ENCODE data around the gene RDH12. TPM values are rescaled to one million over a fixed set of nuclear protein-coding genes. Genes with fewer than 3 reads are reported as not detected.
"Not testable (repeated sequence)": the region's sequence is repeated elsewhere in the genome, so short reads cannot be mapped to it uniquely, and the experiment has no call there.

The RDH12 gene
- total RNA-seq, 4 donors from 2014 or later = not detected

- no peak for TF ChIP-seq POLR2A (IDR thresholded peaks at IDR 0.05)
- TF ChIP-seq CTCF (IDR thresholded peaks at IDR 0.05) = no peak
- H3K36me3 ChIP-seq = no peaks in the 10 kb centered on the region
- intact Hi-C loops (cut with DNase I; ENCODE audit: low total_unique reads) = no loop called here
- no peaks in the 10 kb centered on the region for H3K27me3 ChIP-seq
- H3K4me3 ChIP-seq = no peak overlapping the region
- no peaks in the 10 kb centered on the region for H3K4me1 ChIP-seq
- H3K9me3 ChIP-seq = no peaks in the 10 kb centered on the region
- DNase-seq = no peak
- no peak overlapping the region for H3K27ac ChIP-seq
These were observed 16.6 kb downstream of the RDH12 start for GRCh38 chr14:67718265-67718664.

DNA sequence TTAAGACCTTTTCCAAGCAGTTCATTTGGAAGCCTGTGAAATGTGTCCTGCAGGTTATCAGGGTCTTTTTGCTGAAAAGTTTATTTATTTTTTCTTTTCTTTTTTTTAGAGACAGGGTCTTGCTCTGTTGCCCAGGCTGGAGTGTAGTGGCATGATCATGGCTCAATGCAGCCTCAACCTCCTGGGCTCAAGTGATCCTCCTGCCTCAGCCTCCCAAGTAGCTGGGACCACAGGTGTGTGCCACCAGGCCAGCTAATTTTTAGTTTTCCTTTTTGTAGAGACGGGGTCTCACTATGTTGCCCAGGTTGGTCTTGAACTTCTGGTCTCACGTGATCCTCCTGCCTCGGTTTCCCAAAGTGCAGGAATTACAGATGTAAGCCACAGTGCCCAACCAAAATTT, 17.7 kb downstream of the RDH12 start:
- intact Hi-C loops (cut with DNase I; ENCODE audit: low total_unique reads); H3K9me3 ChIP-seq; H3K36me3 ChIP-seq; H3K27ac ChIP-seq; H3K4me1 ChIP-seq; DNase-seq; H3K27me3 ChIP-seq; H3K4me3 ChIP-seq: not testable (repeated sequence)

- Histone ChIP-seq H3K27ac (no peak overlapping the region), H3K4me1 (no peaks in the 10 kb centered on the region), H3K36me3 (no peaks in the 10 kb centered on the region), H3K9me3 (no peaks in the 10 kb centered on the region), H3K4me3 (no peak overlapping the region), H3K27me3 (no peaks in the 10 kb centered on the region)
- TF ChIP-seq POLR2A (IDR thresholded peaks at IDR 0.05) (no peak), CTCF (IDR thresholded peaks at IDR 0.05) (no peak)
- no peak for DNase-seq
- intact Hi-C loops (cut with DNase I; ENCODE audit: low total_unique reads) = no loop called here
These were observed 18.2 kb downstream of the RDH12 start for GRCh38 chr14:67719866-67720265.

DNA sequence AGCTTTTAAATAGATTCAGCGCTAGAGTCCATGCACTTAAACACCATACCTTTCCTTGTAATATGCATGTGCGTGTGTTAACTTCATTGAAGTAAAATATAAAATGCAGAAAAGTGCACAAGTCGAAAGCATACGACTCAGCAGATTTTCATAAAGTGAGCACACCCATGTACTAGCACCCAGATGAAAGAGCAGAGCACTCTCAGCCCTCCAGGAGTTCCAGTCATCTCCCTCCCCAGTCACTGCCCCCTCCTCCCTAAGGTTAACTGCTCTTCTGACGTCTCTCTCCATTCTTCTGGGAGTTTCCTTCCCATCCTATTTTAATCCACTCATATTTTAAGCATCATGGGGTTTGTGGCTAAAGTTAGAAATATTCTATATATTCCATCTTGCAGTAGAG, 20.2 kb downstream of the RDH12 start:
- no peaks in the 10 kb centered on the region for H3K9me3 ChIP-seq
- no peaks in the 10 kb centered on the region for H3K4me1 ChIP-seq
- DNase-seq = no peak
- H3K36me3 ChIP-seq = no peaks in the 10 kb centered on the region
- intact Hi-C loops (cut with DNase I; ENCODE audit: low total_unique reads) = no loop called here
- TF ChIP-seq CTCF (IDR thresholded peaks at IDR 0.05) (no peak), POLR2A (IDR thresholded peaks at IDR 0.05) (no peak)
- H3K4me3 ChIP-seq = no peak overlapping the region
- no peak overlapping the region for H3K27ac ChIP-seq
- no peaks in the 10 kb centered on the region for H3K27me3 ChIP-seq

GRCh38 chr14:67722293-67722692, 20.6 kb downstream of the RDH12 start:
- no peaks in the 10 kb centered on the region for H3K4me1 ChIP-seq
- H3K27ac ChIP-seq = no peak overlapping the region
- H3K36me3 ChIP-seq = no peaks in the 10 kb centered on the region
- no peaks in the 10 kb centered on the region for H3K9me3 ChIP-seq
- intact Hi-C loops (cut with DNase I; ENCODE audit: low total_unique reads) = no loop called here
- peak; percentile 58 to 75 for DNase-seq
- no peak for TF ChIP-seq CTCF (IDR thresholded peaks at IDR 0.05)
- no peak for TF ChIP-seq POLR2A (IDR thresholded peaks at IDR 0.05)
- H3K4me3 ChIP-seq = no peak overlapping the region
- no peaks in the 10 kb centered on the region for H3K27me3 ChIP-seq

DNA sequence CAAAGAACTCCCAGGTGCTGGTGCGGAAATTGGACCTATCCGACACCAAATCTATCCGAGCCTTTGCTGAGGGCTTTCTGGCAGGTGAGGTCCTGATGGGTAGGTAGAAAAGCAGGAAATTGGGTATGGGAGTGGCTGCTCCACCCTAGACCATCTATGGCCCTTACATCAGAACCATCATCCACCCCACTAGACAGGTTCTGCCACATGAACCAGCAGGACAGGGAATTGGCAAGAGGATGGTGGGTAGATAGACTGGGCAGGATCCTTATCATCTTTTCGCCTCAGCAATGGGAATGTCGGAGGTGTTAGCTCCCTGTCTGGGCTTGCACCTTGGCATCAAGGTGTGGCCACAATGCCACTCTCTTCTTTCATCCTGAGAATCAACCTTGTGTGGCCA, 23.5 kb downstream of the RDH12 start:
- TF ChIP-seq CTCF (IDR thresholded peaks at IDR 0.05) (no peak), POLR2A (IDR thresholded peaks at IDR 0.05) (no peak)
- intact Hi-C loops (cut with DNase I; ENCODE audit: low total_unique reads) = no loop called here
- Histone ChIP-seq H3K27me3 (no peaks in the 10 kb centered on the region), H3K4me3 (no peak overlapping the region), H3K27ac (no peak overlapping the region), H3K4me1 (no peaks in the 10 kb centered on the region), H3K36me3 (no peaks in the 10 kb centered on the region), H3K9me3 (no peaks in the 10 kb centered on the region)
- no peak for DNase-seq

All from uterus (tissue), 4 donors.